B cell (primary cell): ENCODE measurements around the gene C1QL1. TPM values are rescaled to one million over a fixed set of nuclear protein-coding genes. Genes with fewer than 3 reads are reported as not detected.

ENCODE experiments used
- ATAC-seq: fragments of 200-7000 bp; cut with Tn5 transposase; one replicate; pipeline ENCODE4 v1.10.0; 2021; ENCODE audit warnings: low read depth, mild to moderate bottlenecking, moderate number of reproducible peaks, moderate library complexity
- CTCF ChIA-PET: fragments of 350-600 bp; sonication (Branson Sonifier 250); formaldehyde crosslinking; loops from one replicate; lab custom pipeline; 2021; ENCODE audit warnings: antibody characterized with exemption, inconsistent platforms; lab: Charles Lee
- POLR2A ChIA-PET: fragments of 350-600 bp; sonication (Branson Sonifier 250); formaldehyde crosslinking; loops from one replicate; lab custom pipeline; 2021; ENCODE audit warnings: antibody characterized with exemption; lab: Charles Lee
- DNase-seq: peaks from one replicate; pipeline ENCODE4 v3.0.0; 2013
- H2AFZ ChIP-seq: 2 replicates; pipeline ENCODE4 v1.6.1; 2012; ENCODE audit warnings: mild to moderate bottlenecking, low read depth, low read length; ENCODE audit not compliant: insufficient read depth, poor library complexity, severe bottlenecking
- H3K27ac ChIP-seq, 2 donors: 1 replicate in 1 of 2; 2 replicates in 1 of 2; pipeline ENCODE4 v1.5.1; 2012 to 2013; ENCODE audit warnings: low read length in 2 of 2, mild to moderate bottlenecking in 2 of 2, moderate library complexity in 1 of 2
- H3K27me3 ChIP-seq, 4 experiments: fragments of 200-600 bp in 1 of 4; sonication (generic) in 1 of 4; replicated peaks in 1 of 4; 1 replicate in 2 of 4; 2 replicates in 2 of 4; pipeline versions ENCODE4 v1.6.1 to v1.7.0; 2013 to 2016; ENCODE audit warnings: low read length in 3 of 4, mild to moderate bottlenecking in 2 of 4, mixed read lengths in 1 of 4, moderate library complexity in 1 of 4; ENCODE audit not compliant: insufficient read depth in 4 of 4, control insufficient read depth in 3 of 4; ENCODE audit errors: control extremely low read depth in 1 of 4
- H3K36me3 ChIP-seq, 2 experiments: replicated peaks in 1 of 2; 1 replicate in 1 of 2; 2 replicates in 1 of 2; pipeline versions ENCODE4 v1.6.1 to v1.7.1; 2013; ENCODE audit warnings: low read length in 1 of 2; ENCODE audit not compliant: insufficient read depth in 2 of 2, control insufficient read depth in 1 of 2; ENCODE audit errors: control extremely low read depth in 1 of 2, extremely low read depth in 1 of 2
- H3K4me1 ChIP-seq, 2 donors: fragments of 200-600 bp in 1 of 2; sonication (generic) in 1 of 2; 1 replicate in 1 of 2; 2 replicates in 1 of 2; pipeline versions ENCODE4 v1.5.1 to v1.6.1; 2013 to 2017; ENCODE audit warnings: low read length in 2 of 2; ENCODE audit not compliant: control insufficient read depth in 2 of 2, insufficient read depth in 2 of 2
- H3K4me2 ChIP-seq: replicated peaks from 2 replicates; pipeline ENCODE3; 2012; ENCODE audit warnings: mild to moderate bottlenecking, low read depth, low read length; ENCODE audit not compliant: poor library complexity, severe bottlenecking
- H3K4me3 ChIP-seq, 5 experiments: fragments of 200-600 bp in 1 of 5; sonication (generic) in 1 of 5; 1 replicate in 3 of 5; 2 replicates in 2 of 5; pipeline versions ENCODE4 v1.5.1 to v1.7.0; 2011 to 2016; ENCODE audit warnings: low read length in 4 of 5, mild to moderate bottlenecking in 4 of 5, low read depth in 2 of 5, control low read depth in 1 of 5, moderate library complexity in 1 of 5; ENCODE audit not compliant: insufficient read depth in 1 of 5; ENCODE audit errors: control extremely low read depth in 1 of 5, extremely low read depth in 1 of 5
- H3K79me2 ChIP-seq: fragments of 200-600 bp; sonication (generic); one replicate; pipeline ENCODE4 v1.6.0; 2016; ENCODE audit warnings: low read length; ENCODE audit not compliant: control insufficient read depth, insufficient read depth
- H3K9ac ChIP-seq: fragments of 200-600 bp; sonication (generic); 2 replicates; pipeline ENCODE4 v1.6.1; 2017; ENCODE audit warnings: mild to moderate bottlenecking, low read length, moderate library complexity
- H3K9me3 ChIP-seq, 3 donors: one replicate each; pipeline versions ENCODE4 v1.6.1 to v1.7.1; 2013; ENCODE audit warnings: low read length in 2 of 3; ENCODE audit not compliant: control insufficient read depth in 2 of 3, insufficient read depth in 1 of 3; ENCODE audit errors: control extremely low read depth in 1 of 3
- H4K20me1 ChIP-seq: 2 replicates; pipeline ENCODE4 v1.6.0; 2012; ENCODE audit warnings: mild to moderate bottlenecking, low read length; ENCODE audit not compliant: insufficient read depth, control insufficient read depth, poor library complexity, severe bottlenecking
- H3K27ac Mint-ChIP-seq: one replicate; pipeline ENCODE4 v1.8.0; 2021; ENCODE audit warnings: mixed read lengths
- H3K27me3 Mint-ChIP-seq: one replicate; pipeline ENCODE4 v1.8.0; 2021; ENCODE audit warnings: mixed read lengths
- H3K4me1 Mint-ChIP-seq: one replicate; pipeline ENCODE4 v1.8.0; 2021; ENCODE audit warnings: mixed read lengths
- H3K4me3 Mint-ChIP-seq: one replicate; pipeline ENCODE4 v1.8.0; 2021; ENCODE audit warnings: mixed read lengths
- H3K9me3 Mint-ChIP-seq: one replicate; pipeline ENCODE4 v1.8.0; 2022; ENCODE audit warnings: mixed read lengths; ENCODE audit not compliant: insufficient read depth
- EZH2 ChIP-seq: IDR thresholded peaks from 2 replicates; pipeline ENCODE4 v1.6.1; 2012; ENCODE audit warnings: borderline replicate concordance, low read depth, mild to moderate bottlenecking, moderate library complexity, low read length; ENCODE audit not compliant: insufficient read depth, poor library complexity, severe bottlenecking
- WGBS: methylation state at CpG from one replicate; pipeline ENCODE4 v1.1.5; 2013; ENCODE audit warnings: missing lambda C conversion rate; ENCODE audit not compliant: insufficient coverage; 5-methylcytosine and 5-hydroxymethylcytosine counted together
- intact Hi-C: fragments of 100-400 bp; cut with micrococcal nuclease; formaldehyde crosslinking; loops from one replicate; pipeline ENCODE4 v1.10.0; 2022
- polyA plus RNA-seq: library from polyadenylated mRNA; depleted of rRNA; stranded (reverse); fragments of >200 nt; gene quantifications from 2 replicates; pipeline ENCODE4 v1.2.3, GENCODE V29; 2012
- total RNA-seq, 2 donors: library from RNA; stranded (reverse); fragments of 120-200 nt in 1 of 2; gene quantifications; 1 replicate in 1 of 2; 2 replicates in 1 of 2; pipeline versions ENCODE4 v1.2.3 to v1.2.4, GENCODE V29; 2013 to 2022
- TF ChIP-seq, protein P1 (sequence below): fragments of 200-600 bp; IDR thresholded peaks from one replicate; pipeline ENCODE4 v1.8.0; 2022; ENCODE audit warnings: antibody characterized with exemption, mild to moderate bottlenecking

The C1QL1 gene
- total and polyA plus RNA-seq, 2 donors (not counting 1 experiment from before 2014, with no cell fraction given), result not detected

- peak overlapping the region; percentile 84 for H3K4me2 ChIP-seq
- H4K20me1 ChIP-seq, result peaks cover 4% of the 10 kb centered on the region
- peaks cover 40% of the 10 kb centered on the region for H3K4me1 Mint-ChIP-seq
- no peaks in the 10 kb centered on the region for H3K9me3 Mint-ChIP-seq
- H3K36me3 ChIP-seq, result no peaks in the 10 kb centered on the region
- H3K27me3 ChIP-seq, result peaks cover 0 to 66% (median 35%) of the 10 kb centered on the region in 4 experiments
- peak; percentile 52 for TF ChIP-seq EZH2
- TF ChIP-seq, protein P1, sequence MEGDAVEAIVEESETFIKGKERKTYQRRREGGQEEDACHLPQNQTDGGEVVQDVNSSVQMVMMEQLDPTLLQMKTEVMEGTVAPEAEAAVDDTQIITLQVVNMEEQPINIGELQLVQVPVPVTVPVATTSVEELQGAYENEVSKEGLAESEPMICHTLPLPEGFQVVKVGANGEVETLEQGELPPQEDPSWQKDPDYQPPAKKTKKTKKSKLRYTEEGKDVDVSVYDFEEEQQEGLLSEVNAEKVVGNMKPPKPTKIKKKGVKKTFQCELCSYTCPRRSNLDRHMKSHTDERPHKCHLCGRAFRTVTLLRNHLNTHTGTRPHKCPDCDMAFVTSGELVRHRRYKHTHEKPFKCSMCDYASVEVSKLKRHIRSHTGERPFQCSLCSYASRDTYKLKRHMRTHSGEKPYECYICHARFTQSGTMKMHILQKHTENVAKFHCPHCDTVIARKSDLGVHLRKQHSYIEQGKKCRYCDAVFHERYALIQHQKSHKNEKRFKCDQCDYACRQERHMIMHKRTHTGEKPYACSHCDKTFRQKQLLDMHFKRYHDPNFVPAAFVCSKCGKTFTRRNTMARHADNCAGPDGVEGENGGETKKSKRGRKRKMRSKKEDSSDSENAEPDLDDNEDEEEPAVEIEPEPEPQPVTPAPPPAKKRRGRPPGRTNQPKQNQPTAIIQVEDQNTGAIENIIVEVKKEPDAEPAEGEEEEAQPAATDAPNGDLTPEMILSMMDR, result no peak
- H3K27me3 Mint-ChIP-seq, result peaks cover 59% of the 10 kb centered on the region
- WGBS, result 7% methylated on average over 76 of the region's 76 CpGs
- ATAC-seq (no peak), DNase-seq (peak; percentile 47)
- ChIA-PET POLR2A (no interaction called here), CTCF (interaction anchor here (0.9 kb wide), 1 partner anchor 168 kb away, joined by 3 read pairs; the partner anchor contains the start of gene ACBD4)
- H3K4me3 ChIP-seq, result peak overlapping the region in 3 of 5 experiments; percentile 8 to 41 (median 31)
- H3K79me2 ChIP-seq, result no peaks in the 10 kb centered on the region
- H3K9ac ChIP-seq, result peak overlapping the region; percentile 37
- H3K27ac ChIP-seq, result no peak overlapping the region
- H3K27ac Mint-ChIP-seq, result no peak overlapping the region
- peaks cover 0 to 37% (median 0%) of the 10 kb centered on the region in 3 donors for H3K9me3 ChIP-seq
- peaks cover 32 to 45% of the 10 kb centered on the region in 2 donors for H3K4me1 ChIP-seq
- intact Hi-C loops, result no loop called here
- peak overlapping the region; percentile 42 for H2AFZ ChIP-seq
- peak overlapping the region; percentile 71 for H3K4me3 Mint-ChIP-seq
Measured at GRCh38 chr17:44967026-44967906, 837 bp downstream of the C1QL1 start.
